Left ventricle myocardium superior (tissue), 1 donor: ENCODE data around the gene BOD1L2. TPM values are rescaled to one million over a fixed set of nuclear protein-coding genes. Genes with fewer than 3 reads are reported as not detected.

Experiments used
- total RNA-seq: library from RNA; stranded (reverse); fragmentation: NEBNext Ultra II Directional; extraction: Animal tissue kit (Norgen Biotek cat#: 25700); gene quantifications from one replicate; pipeline ENCODE4 v1.2.1, GENCODE V29; 2021
- donor health status: DM: no; HTN: yes; CAD: no; lungs with severe emphysema.

BOD1L2 gene
- total RNA-seq, 1 donor from 2014 or later, result not detected

Other genes starting within 250 kb of the BOD1L2 start
- not detected for gene ST8SIA3, start 205.5 kb downstream of the BOD1L2 start, total RNA-seq